ENCODE data around the gene TLL2.

- no peak for TF ChIP-seq JUN (IDR thresholded peaks at IDR 0.05)
- no peak for TF ChIP-seq USF2 (IDR thresholded peaks at IDR 0.05)
- no peak for TF ChIP-seq BHLHE40 (IDR thresholded peaks at IDR 0.05; ENCODE audit: low read depth, low read length)
- no peak for TF ChIP-seq SMC3 (IDR thresholded peaks at IDR 0.05)
Observed at GRCh38 chr10:96440361-96441292, 73.1 kb downstream of the TLL2 start.
